ENCODE results near the gene ZNF737. TPM values are rescaled to one million over a fixed set of nuclear protein-coding genes. Genes with fewer than 3 reads are reported as not detected.

Gene ZNF737
- total and polyA plus RNA-seq, 2 of the 13 experiments (the other 11 are each of a cell fraction or from before 2014, with no cell fraction given) = 2.0 to 5.0 TPM

GRCh38 chr19:20607943-20608342 lies 42.4 kb upstream of the ZNF737 start (continued):
- TF ChIP-seq HMGXB3 (CRISPR knock-in tag; IDR thresholded peaks at IDR 0.05; ENCODE audit: borderline replicate concordance) (no peak), ZNF281 (CRISPR knock-in tag; IDR thresholded peaks at IDR 0.05; ENCODE audit: borderline replicate concordance) (no peak), FUBP1 (CRISPR knock-in tag; IDR thresholded peaks at IDR 0.05; ENCODE audit: borderline replicate concordance) (no peak), ZFX (CRISPR knock-in tag; IDR thresholded peaks at IDR 0.05; ENCODE audit: low read depth) (no peak), KLF12 (CRISPR knock-in tag; IDR thresholded peaks at IDR 0.05; ENCODE audit: borderline replicate concordance) (no peak), JUND (CRISPR knock-in tag; IDR thresholded peaks at IDR 0.05) (no peak), ZNF670 (CRISPR knock-in tag; IDR thresholded peaks at IDR 0.05; ENCODE audit: borderline replicate concordance) (no peak)

Data from HepG2 (cell line).